Calu3 (cell line): ENCODE data around the gene TAOK1. TPM values are rescaled to one million over a fixed set of nuclear protein-coding genes. Genes with fewer than 3 reads are reported as not detected.

Experiments
- BruUV-seq: library from RNA; stranded (reverse); fragments of 400-500 nt; replicated peaks from 2 replicates; lab custom pipeline; 2021; lab: Mats Ljungman, UMichigan
- CTCF ChIA-PET: fragments of 300-600 bp; sonication (Branson Sonifier 250); formaldehyde crosslinking; loops from one replicate; lab custom pipeline; 2022; ENCODE audit warnings: antibody characterized with exemption; lab: Charles Lee
- DNase-seq: peaks from one replicate; pipeline ENCODE4 v3.0.0; 2022
- H3K27ac Mint-ChIP-seq: one replicate; pipeline ENCODE4 v1.8.0; 2022; ENCODE audit warnings: mixed read lengths; ENCODE audit not compliant: unreplicated experiment
- H3K27me3 Mint-ChIP-seq: one replicate; pipeline ENCODE4 v1.8.0; 2022; ENCODE audit warnings: mixed read lengths; ENCODE audit not compliant: unreplicated experiment
- H3K36me3 Mint-ChIP-seq: one replicate; pipeline ENCODE4 v1.8.0; 2022; ENCODE audit warnings: mild to moderate bottlenecking, moderate library complexity, mixed read lengths; ENCODE audit not compliant: insufficient read depth, unreplicated experiment
- H3K4me1 Mint-ChIP-seq: one replicate; pipeline ENCODE4 v1.8.0; 2022; ENCODE audit warnings: mild to moderate bottlenecking, low read depth, mixed read lengths; ENCODE audit not compliant: unreplicated experiment
- H3K4me3 Mint-ChIP-seq: one replicate; pipeline ENCODE4 v1.8.0; 2022; ENCODE audit warnings: mild to moderate bottlenecking, low read depth, moderate library complexity, mixed read lengths; ENCODE audit not compliant: unreplicated experiment
- H3K9me3 Mint-ChIP-seq: one replicate; pipeline ENCODE4 v1.8.0; 2022; ENCODE audit warnings: low read depth, mixed read lengths; ENCODE audit not compliant: unreplicated experiment
- CTCF ChIP-seq: fragments of 200-600 bp; IDR thresholded peaks from one replicate; pipeline ENCODE4 v1.8.0; 2022; ENCODE audit warnings: antibody characterized with exemption; ENCODE audit not compliant: unreplicated experiment
- intact Hi-C: fragments of 100-400 bp; cut with micrococcal nuclease; formaldehyde crosslinking; loops from one replicate; pipeline ENCODE4 v1.10.0; 2022; ENCODE audit not compliant: unreplicated experiment
- total RNA-seq: library from RNA; stranded (reverse); gene quantifications from 2 replicates; pipeline ENCODE4 v1.2.3, GENCODE V29; 2022

The TAOK1 gene
- total RNA-seq, 1 experiment from 2014 or later: 78.1 TPM

- peaks cover 29% of the 10 kb centered on the region for H3K36me3 Mint-ChIP-seq
- intact Hi-C loops: loop anchor here (5.0 kb wide), 1 partner anchor 33 kb away; no protein-coding TSS in a partner anchor
- peaks cover 19% of the 10 kb centered on the region for H3K4me1 Mint-ChIP-seq
- H3K4me3 Mint-ChIP-seq: no peak overlapping the region
- no peak for TF ChIP-seq CTCF
- H3K9me3 Mint-ChIP-seq: no peaks in the 10 kb centered on the region
- H3K27me3 Mint-ChIP-seq: no peaks in the 10 kb centered on the region
- no TSS peak for BruUV-seq
- no peak overlapping the region for H3K27ac Mint-ChIP-seq
- CTCF ChIA-PET: no interaction called here
- no peak for DNase-seq
Measured at GRCh38 chr17:29584452-29585079, 194.4 kb downstream of the TAOK1 start.

- no peak for DNase-seq
- CTCF ChIA-PET: no interaction called here
- Mint-ChIP-seq H3K4me1 (peaks cover 20% of the 10 kb centered on the region), H3K4me3 (no peak overlapping the region), H3K27ac (no peak overlapping the region), H3K27me3 (no peaks in the 10 kb centered on the region), H3K36me3 (peaks cover 32% of the 10 kb centered on the region), H3K9me3 (no peaks in the 10 kb centered on the region)
- TF ChIP-seq CTCF: no peak
- intact Hi-C loops: no loop called here
- BruUV-seq: no TSS peak
Measured at GRCh38 chr17:29585080-29585751, 195.1 kb downstream of the TAOK1 start.

GRCh38 chr17:29586676-29587469 lies 196.7 kb downstream of the TAOK1 start:
- CTCF ChIA-PET: interaction anchor here (0.6 to 1.0 kb wide), 2 partner anchors 21 to 218 kb away, joined by 3 to 4 read pairs; partner anchors contain the start of gene ABHD15
- no peaks in the 10 kb centered on the region for H3K27me3 Mint-ChIP-seq
- H3K9me3 Mint-ChIP-seq: no peaks in the 10 kb centered on the region
- peak overlapping the region; percentile 79 for H3K4me3 Mint-ChIP-seq
- H3K36me3 Mint-ChIP-seq: peaks cover 41% of the 10 kb centered on the region
- no peak for TF ChIP-seq CTCF
- DNase-seq: no peak
- peaks cover 31% of the 10 kb centered on the region for H3K4me1 Mint-ChIP-seq
- no peak overlapping the region for H3K27ac Mint-ChIP-seq
- no TSS peak for BruUV-seq
- intact Hi-C loops: no loop called here

GRCh38 chr17:29587591-29587990 lies 197.4 kb downstream of the TAOK1 start:
- peak overlapping the region; percentile 79 for H3K4me3 Mint-ChIP-seq
- no peak overlapping the region for H3K27ac Mint-ChIP-seq
- no peak for DNase-seq
- intact Hi-C loops: no loop called here
- H3K27me3 Mint-ChIP-seq: no peaks in the 10 kb centered on the region
- H3K36me3 Mint-ChIP-seq: peaks cover 43% of the 10 kb centered on the region
- H3K4me1 Mint-ChIP-seq: peaks cover 38% of the 10 kb centered on the region
- no peaks in the 10 kb centered on the region for H3K9me3 Mint-ChIP-seq
- BruUV-seq: TSS peak; percentile 20
- no peak for TF ChIP-seq CTCF
- CTCF ChIA-PET: interaction anchor here (0.6 kb wide), 1 partner anchor 217 kb away, joined by 4 read pairs; no protein-coding TSS in a partner anchor
